Measurements from ENCODE around the gene TRIM29.

TRIM29 gene

DNA sequence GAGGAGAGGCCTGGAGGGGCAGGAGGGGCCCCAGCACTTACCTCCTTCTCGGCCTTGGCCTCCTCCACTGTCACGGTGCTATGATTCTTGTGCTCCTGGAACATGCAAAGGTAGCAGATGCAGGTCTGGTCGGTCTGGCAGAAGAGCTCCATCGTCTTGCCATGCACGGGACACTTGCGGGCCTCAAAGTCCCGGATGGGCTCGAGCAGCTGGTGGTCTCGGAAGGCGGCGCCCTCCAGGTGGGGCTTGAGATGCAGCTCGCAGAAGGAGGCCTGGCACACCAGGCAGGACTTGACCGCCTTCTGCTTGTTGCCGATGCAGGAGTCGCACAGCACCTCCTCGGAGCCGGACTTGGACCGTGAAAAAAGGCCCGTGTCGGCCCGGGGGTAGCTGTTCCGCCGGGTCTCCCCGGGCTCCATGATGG lies 714 bp downstream of the TRIM29 start:
- no peak for DNase-seq (ENCODE audit: low read depth)
- H3K4me3 ChIP-seq (ENCODE audit: control insufficient read depth, low read depth, low read length), result no peak overlapping the region
- TF ChIP-seq, protein P1, sequence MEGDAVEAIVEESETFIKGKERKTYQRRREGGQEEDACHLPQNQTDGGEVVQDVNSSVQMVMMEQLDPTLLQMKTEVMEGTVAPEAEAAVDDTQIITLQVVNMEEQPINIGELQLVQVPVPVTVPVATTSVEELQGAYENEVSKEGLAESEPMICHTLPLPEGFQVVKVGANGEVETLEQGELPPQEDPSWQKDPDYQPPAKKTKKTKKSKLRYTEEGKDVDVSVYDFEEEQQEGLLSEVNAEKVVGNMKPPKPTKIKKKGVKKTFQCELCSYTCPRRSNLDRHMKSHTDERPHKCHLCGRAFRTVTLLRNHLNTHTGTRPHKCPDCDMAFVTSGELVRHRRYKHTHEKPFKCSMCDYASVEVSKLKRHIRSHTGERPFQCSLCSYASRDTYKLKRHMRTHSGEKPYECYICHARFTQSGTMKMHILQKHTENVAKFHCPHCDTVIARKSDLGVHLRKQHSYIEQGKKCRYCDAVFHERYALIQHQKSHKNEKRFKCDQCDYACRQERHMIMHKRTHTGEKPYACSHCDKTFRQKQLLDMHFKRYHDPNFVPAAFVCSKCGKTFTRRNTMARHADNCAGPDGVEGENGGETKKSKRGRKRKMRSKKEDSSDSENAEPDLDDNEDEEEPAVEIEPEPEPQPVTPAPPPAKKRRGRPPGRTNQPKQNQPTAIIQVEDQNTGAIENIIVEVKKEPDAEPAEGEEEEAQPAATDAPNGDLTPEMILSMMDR (conservative IDR thresholded peaks at IDR 0.05; ENCODE audit: control insufficient read depth, insufficient read depth, low read depth, low read length), result no peak

DNA sequence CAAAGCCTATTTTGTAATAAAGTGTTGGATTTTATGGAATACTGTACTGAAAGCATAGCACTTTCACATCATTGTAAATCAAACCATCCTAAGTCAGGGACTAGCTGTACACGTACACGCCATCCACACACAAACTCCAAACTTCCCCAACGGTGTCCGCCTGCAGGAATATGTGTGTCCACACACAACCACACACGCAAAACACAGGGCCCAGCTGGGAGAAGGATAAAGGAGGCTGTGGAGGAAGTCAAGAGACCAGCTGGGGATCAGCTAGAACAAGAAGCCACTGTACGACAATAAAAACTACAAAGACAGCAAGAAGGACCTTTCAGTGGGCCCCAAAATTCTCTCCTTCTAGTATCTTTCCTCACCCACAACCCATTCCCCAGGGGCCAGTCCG lies 1.6 kb downstream of the TRIM29 start:
- DNase-seq (ENCODE audit: low read depth), result no peak
- TF ChIP-seq, protein P1 (conservative IDR thresholded peaks at IDR 0.05; ENCODE audit: control insufficient read depth, insufficient read depth, low read depth, low read length), result no peak
- no peak overlapping the region for H3K4me3 ChIP-seq (ENCODE audit: control insufficient read depth, low read depth, low read length)

DNA sequence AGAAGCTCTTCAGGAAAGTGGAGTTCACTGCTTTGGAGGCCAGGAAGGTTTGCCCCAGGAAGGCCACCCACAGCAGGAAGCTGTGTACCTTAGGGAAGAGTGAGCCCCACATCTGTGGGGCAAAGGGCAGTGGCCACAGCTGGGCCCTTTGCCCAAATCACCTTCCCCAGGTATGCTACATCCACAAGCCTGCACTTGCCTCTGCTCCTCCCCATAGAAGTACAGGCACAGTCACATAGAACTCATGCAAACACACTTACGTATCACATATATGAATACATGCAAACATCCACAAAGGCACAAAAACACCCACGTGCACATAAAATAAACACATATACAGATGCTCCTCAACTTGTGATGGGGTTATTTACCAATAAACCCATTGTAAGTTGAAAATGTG lies 2.1 kb downstream of the TRIM29 start:
- no peak for DNase-seq (ENCODE audit: low read depth)
- TF ChIP-seq, protein P1 (conservative IDR thresholded peaks at IDR 0.05; ENCODE audit: control insufficient read depth, insufficient read depth, low read depth, low read length), result no peak
- H3K4me3 ChIP-seq (ENCODE audit: control insufficient read depth, low read depth, low read length), result no peak overlapping the region

DNA sequence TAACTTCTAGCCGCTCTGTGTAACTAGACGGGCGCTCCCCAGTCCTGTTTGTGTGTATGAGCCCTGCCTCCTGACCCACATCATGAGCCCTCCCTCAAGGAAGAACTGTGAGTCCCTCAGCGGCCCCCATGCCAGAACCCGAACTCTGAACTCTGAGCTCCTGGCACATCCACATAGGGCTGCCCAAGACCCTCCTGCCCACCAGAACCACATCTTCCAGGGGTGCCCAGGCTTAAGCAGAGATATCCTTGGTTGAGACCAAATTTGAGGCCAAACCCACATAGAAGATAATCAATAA lies 3.0 kb downstream of the TRIM29 start:
- H3K4me3 ChIP-seq (ENCODE audit: control insufficient read depth, low read depth, low read length), result no peak overlapping the region
- DNase-seq (ENCODE audit: low read depth), result no peak
- TF ChIP-seq, protein P1 (conservative IDR thresholded peaks at IDR 0.05; ENCODE audit: control insufficient read depth, insufficient read depth, low read depth, low read length), result no peak

DNA sequence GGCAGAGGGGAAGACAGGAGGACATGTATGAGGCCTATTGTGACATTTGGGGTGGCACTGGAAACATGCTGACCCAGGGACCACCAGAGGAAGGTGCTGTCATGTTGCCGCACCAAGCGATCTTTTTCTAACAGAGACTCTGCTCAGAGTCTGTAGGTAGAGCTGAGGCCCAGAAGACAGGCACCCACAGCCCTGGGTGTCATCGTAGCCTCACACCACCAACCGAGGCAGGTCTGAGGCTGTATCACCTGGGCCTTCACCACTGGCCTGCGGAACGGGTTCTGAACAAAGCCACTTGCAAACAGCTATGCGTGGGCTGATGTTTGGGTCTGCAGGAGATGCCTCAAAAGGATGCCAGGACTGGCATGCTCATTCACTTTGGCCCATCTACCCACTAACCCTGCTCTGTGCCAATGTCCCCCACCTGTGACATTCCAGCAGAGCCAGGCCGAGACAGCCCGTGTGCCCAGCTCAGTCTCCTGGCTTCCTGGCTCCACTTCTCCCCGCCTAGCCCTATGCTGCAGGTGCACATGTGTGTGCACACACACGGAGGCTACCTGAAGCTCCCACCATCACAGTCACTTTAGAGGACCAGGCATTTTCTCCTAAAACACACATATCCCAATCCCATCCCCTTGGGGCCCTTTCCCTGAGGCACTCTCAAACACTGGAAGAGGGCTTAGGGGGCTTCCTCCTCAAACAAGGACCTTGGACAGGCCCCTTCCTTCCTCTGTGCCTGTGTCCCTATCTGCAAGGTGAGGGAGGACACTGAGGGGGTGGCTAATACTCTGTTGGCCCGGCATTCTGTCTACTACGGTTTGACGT lies 3.6 kb downstream of the TRIM29 start:
- TF ChIP-seq, protein P1 (conservative IDR thresholded peaks at IDR 0.05; ENCODE audit: control insufficient read depth, insufficient read depth, low read depth, low read length), result no peak
- DNase-seq (ENCODE audit: low read depth), result no peak
- H3K4me3 ChIP-seq (ENCODE audit: control insufficient read depth, low read depth, low read length), result no peak overlapping the region

DNA sequence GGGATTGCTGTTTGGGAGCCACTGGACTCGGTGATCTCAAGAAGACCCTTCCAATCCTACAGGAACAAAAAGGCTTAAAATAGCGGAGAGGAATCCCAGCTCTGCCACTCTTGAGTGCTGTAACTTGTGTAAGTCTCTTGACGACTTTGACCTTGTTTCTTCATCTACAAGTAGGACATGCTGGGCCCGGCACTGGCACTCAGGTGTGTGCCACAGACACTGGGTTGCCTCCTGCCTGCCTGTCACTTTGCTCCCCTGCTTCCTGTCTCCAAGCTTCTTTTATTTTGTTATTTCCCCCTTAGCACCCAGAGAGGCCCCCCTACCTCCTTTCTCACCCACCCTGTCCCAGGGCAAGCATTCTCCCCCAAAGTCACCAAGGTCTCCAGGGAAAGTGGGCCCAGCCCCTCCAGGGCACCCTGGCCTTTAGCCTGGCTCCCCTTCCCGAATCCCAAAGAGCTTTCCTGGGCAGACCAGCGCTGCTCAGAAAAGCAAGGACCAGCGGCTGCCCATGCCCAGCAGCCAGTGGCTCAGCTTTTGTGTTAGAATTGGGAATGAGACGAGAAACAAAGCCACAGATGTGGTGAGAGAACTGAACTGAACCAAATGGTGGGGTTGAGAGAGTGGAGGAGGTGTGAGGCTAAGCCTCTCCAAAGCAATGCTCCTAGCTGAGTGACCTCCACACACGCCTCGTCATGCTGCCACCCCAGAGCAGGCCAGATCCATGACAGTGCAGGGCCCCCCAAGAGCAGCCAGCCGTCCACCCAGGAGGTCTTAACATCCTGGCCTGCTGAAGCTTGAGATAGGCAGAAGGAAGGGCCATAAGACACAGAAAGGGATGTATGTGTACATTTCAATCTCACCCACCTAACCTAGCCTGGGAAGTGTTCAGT lies 4.5 kb downstream of the TRIM29 start:
- no peak overlapping the region for H3K4me3 ChIP-seq (ENCODE audit: control insufficient read depth, low read depth, low read length)
- TF ChIP-seq, protein P1 (conservative IDR thresholded peaks at IDR 0.05; ENCODE audit: control insufficient read depth, insufficient read depth, low read depth, low read length), result no peak
- no peak for DNase-seq (ENCODE audit: low read depth)

Measured in fibroblast of mammary gland (primary cell).